Fibroblast of mammary gland (primary cell): ENCODE data around the gene SORBS1.

Experiments
- DNase-seq: peaks from one replicate; pipeline ENCODE4 v3.0.0-alpha.2; 2010; ENCODE audit warnings: low read depth
- H3K4me3 ChIP-seq: 2 replicates; pipeline ENCODE4 v1.5.1; 2011; ENCODE audit warnings: low read depth, mild to moderate bottlenecking, low read length, moderate library complexity; ENCODE audit not compliant: control insufficient read depth
- TF ChIP-seq, protein P1 (sequence below): conservative IDR thresholded peaks from 2 replicates; pipeline ENCODE4 v1.5.1; 2011; ENCODE audit warnings: low read depth, low read length, inconsistent platforms; ENCODE audit not compliant: control insufficient read depth, insufficient read depth

Gene SORBS1

DNA sequence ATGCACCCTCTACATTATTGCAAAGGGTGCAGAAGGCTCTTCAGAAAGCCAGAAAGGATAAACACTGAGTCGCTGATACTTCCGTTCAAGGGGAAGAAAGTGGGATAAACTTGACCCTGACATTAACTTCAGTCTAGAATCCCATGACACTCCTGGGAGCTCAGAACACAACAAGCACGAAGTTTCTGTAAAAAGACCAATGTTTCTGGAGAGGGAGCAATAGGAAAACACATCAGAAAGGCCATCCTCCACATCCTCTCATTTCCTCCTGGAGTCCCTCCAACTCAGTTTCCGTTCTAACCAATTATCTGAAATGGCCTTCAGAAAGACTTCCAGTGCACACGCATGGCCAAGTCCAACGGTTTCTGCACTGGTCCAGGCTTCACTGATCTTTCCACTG is 113.5 kb downstream of the SORBS1 start:
- no peak overlapping the region for H3K4me3 ChIP-seq
- DNase-seq, result peak; percentile 18
- TF ChIP-seq, protein P1, sequence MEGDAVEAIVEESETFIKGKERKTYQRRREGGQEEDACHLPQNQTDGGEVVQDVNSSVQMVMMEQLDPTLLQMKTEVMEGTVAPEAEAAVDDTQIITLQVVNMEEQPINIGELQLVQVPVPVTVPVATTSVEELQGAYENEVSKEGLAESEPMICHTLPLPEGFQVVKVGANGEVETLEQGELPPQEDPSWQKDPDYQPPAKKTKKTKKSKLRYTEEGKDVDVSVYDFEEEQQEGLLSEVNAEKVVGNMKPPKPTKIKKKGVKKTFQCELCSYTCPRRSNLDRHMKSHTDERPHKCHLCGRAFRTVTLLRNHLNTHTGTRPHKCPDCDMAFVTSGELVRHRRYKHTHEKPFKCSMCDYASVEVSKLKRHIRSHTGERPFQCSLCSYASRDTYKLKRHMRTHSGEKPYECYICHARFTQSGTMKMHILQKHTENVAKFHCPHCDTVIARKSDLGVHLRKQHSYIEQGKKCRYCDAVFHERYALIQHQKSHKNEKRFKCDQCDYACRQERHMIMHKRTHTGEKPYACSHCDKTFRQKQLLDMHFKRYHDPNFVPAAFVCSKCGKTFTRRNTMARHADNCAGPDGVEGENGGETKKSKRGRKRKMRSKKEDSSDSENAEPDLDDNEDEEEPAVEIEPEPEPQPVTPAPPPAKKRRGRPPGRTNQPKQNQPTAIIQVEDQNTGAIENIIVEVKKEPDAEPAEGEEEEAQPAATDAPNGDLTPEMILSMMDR, result no peak

DNA sequence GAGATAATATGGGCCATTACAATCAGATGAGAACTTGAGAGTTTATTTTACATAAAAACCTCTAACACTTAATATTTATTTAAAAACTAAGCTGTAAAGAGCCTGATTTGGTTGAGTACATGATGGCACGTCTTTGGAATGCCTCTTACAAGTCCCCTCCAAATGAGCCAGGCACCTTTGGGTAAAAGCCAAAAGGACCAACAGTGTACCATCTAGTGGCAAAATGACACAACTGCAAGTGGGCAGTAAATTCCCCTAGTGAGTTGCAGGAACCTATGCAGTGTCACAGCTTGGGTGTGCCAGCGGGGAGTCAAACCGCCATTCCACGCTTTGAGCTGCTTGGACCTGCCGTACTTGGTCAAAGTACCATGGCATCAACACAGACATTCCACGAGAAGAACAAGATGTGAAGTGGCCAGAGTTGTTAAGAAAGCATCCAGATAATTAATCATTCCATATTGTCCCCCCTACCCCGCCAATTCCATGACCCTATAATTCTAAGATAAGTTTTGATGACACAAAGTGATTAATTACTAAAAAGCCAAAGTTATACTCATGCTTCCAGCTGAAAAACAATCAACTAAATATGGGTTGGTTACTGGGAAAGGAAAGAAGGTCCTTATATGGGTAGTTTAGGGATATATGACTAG is 115.2 kb downstream of the SORBS1 start:
- peak; percentile 83 for DNase-seq
- H3K4me3 ChIP-seq, result no peak overlapping the region

DNA sequence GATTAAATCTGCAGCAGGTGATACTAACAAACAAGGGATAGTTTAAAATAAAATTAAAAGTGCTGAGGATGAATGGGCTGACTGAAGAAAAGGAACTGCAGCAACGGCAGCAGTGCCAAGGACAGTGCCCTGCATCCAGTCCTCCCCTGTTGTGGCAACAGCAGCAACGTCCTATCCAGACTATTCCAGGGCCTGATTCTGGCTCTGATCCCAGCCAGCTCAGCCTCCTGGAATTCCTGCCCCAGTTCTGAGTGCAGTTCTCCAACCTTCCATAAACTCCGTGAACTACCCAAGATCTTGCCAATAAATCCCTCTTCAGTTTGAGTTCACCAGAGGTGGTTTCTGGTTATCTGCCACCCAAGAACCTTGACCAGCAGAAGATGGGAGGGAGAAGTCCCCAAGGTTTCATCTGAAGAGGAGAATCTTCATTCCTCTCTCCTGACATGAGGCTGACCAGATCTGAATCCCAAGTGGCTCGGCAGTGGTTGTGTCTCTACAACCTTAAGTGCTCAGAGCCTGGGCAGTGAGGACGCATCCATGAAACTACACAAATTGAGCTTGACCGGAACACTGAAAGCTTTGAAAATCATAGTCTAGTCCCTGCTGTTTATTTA is 115.8 kb downstream of the SORBS1 start:
- TF ChIP-seq, protein P1, result no peak
- no peak overlapping the region for H3K4me3 ChIP-seq
- DNase-seq, result peak; percentile 79

More for the DNA sequence above, 115.2 kb downstream of the SORBS1 start:
- TF ChIP-seq, protein P1, result peak; percentile 89

DNA sequence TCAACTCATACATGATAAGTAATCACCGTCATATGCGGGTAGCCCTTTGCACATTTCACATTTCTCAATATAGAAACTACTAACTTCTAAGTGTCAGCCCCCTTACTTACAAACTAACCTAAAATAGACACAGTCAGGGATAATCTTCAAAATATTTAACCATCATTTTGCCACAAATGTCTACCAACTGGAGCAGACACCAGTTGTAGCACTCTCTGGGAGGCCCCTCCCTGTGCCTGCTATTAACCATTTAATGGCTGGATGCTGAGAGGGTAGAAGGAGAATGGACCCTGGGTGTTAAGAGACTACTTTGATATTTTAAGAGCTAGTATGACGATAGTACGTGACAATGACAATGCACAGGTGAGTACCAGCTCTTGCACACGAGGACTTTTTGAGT is 116.4 kb downstream of the SORBS1 start:
- no peak overlapping the region for H3K4me3 ChIP-seq
- TF ChIP-seq, protein P1, result no peak
- DNase-seq, result no peak

DNA sequence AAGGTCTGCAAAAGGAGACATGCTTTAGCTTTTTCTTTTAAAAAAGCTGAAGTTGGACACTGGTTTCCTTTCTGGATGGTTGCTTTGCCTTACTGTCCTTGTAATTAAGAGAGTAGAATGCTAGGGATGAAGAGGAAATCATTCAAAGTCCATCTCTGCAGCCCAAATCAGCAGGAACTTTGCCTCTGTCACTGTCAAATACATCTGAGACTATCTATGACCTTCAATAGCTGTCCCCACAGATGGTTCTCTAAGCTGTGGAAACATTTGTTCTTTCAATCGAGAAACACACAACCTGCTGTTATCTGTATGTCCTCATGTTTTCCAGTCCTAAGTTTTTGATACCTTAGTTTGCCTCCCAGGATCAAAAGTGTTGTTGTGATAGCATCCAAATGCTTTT is 117.5 kb downstream of the SORBS1 start:
- no peak overlapping the region for H3K4me3 ChIP-seq
- TF ChIP-seq, protein P1, result no peak
- no peak for DNase-seq

DNA sequence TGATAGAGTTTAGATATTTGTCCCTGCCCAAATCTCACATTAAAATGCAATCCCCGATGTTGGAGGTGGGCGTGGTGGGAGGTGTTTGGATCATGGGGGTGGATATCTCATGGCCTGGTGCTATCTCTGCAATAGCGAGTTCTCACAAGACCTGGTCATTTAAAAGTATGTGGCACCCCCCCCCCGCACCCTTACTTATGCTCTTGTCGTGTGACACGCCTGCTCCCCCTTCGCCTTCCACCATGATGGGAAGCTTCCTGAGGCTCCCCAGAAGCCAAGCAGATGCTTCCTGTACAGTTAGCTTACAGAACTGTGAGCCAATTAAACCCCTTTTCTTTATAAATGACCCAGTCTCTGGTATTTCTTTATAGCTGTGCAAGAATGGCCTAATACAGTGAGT is 118.8 kb downstream of the SORBS1 start:
- no peak for DNase-seq
- TF ChIP-seq, protein P1, result no peak
- H3K4me3 ChIP-seq, result no peak overlapping the region

DNA sequence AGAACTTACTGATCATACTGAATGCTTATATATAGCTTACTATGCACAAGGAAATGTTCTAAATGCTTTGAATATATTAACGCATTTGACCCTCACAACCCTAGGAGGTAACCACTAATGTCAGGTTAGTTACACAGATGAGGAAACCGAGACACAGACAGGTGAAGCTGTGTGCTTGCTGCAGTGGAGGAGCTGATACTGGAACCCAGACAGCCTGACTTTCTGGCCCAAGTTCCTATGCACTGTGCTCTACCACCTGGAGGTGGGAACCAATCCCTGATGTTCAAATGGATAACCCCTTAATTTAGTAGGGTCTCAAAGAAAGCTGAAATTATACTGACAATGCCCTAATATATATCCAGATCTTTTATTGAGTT is 119.6 kb downstream of the SORBS1 start:
- no peak for DNase-seq
- no peak overlapping the region for H3K4me3 ChIP-seq
- TF ChIP-seq, protein P1, result no peak
